HEK293 (cell line): Measurements from ENCODE around the gene NMNAT3.

Experiments used
- CTCF ChIA-PET: fragments of 350-600 bp; formaldehyde crosslinking; extraction: SDS; loops from one replicate; lab custom pipeline; 2021; ENCODE audit warnings: antibody characterized with exemption; lab: Yijun Ruan, JAX
- POLR2A ChIA-PET: fragments of 300-600 bp; formaldehyde crosslinking; extraction: SDS; loops from one replicate; lab custom pipeline; 2020; ENCODE audit warnings: antibody characterized with exemption, inconsistent platforms; lab: Yijun Ruan, JAX
- H3K27ac ChIP-seq: fragments of 200-500 bp; sonication (Bioruptor generic); 2 replicates; pipeline ENCODE4 v1.5.1; 2014; ENCODE audit warnings: low read depth, low read length, control low read depth, inconsistent platforms; ENCODE audit errors: extremely low read depth
- H3K36me3 ChIP-seq, 2 experiments: fragments of 200-500 bp in 1 of 2; sonication (Bioruptor generic) in 1 of 2; 1 replicate in 1 of 2; 2 replicates in 1 of 2; pipeline ENCODE4 v1.5.1; 2014 to 2017; ENCODE audit warnings: inconsistent platforms in 2 of 2, low read length in 2 of 2; ENCODE audit not compliant: control insufficient read depth in 2 of 2, insufficient read depth in 1 of 2
- H3K4me1 ChIP-seq: fragments of 200-500 bp; sonication (Bioruptor generic); 2 replicates; pipeline ENCODE4 v1.5.1; 2014; ENCODE audit warnings: mild to moderate bottlenecking, low read length, inconsistent platforms; ENCODE audit not compliant: control insufficient read depth, insufficient read depth
- H3K4me3 ChIP-seq: 2 replicates; pipeline ENCODE4 v1.5.1; 2011; ENCODE audit warnings: low read depth, mild to moderate bottlenecking, control low read depth, low read length, moderate library complexity
- H3K9me3 ChIP-seq: fragments of 200-500 bp; sonication (Bioruptor generic); 2 replicates; pipeline ENCODE4 v1.5.1; 2014; ENCODE audit warnings: low read depth, low read length, inconsistent platforms; ENCODE audit not compliant: control insufficient read depth, insufficient read depth
- CTCF ChIP-seq: fragments of 450-650 bp; formaldehyde crosslinking; IDR thresholded peaks from 2 replicates; pipeline ENCODE4 v1.5.1; 2016; ENCODE audit warnings: missing biosample characterization, missing genetic modification characterization
- KLF16 ChIP-seq: fragments of 450-650 bp; formaldehyde crosslinking; IDR thresholded peaks from 2 replicates; pipeline ENCODE4 v1.5.1; 2017; ENCODE audit warnings: missing biosample characterization, missing genetic modification characterization
- SCRT2 ChIP-seq: fragments of 450-650 bp; formaldehyde crosslinking; IDR thresholded peaks from 2 replicates; pipeline ENCODE4 v1.5.1; 2016; ENCODE audit warnings: missing biosample characterization, missing genetic modification characterization
- SETDB1 ChIP-seq: IDR thresholded peaks from one replicate; pipeline ENCODE4 v1.6.1; 2017; ENCODE audit warnings: mild to moderate bottlenecking, low read length, moderate library complexity, mixed read lengths; ENCODE audit not compliant: insufficient read length
- TRIM28 ChIP-seq: IDR thresholded peaks from 2 replicates; pipeline ENCODE4 v1.6.1; 2011; ENCODE audit warnings: low read length, control low read depth, borderline replicate concordance
- ZBTB7A ChIP-seq: fragments of 450-650 bp; formaldehyde crosslinking; IDR thresholded peaks from 2 replicates; pipeline ENCODE4 v1.5.1; 2016; ENCODE audit warnings: low read depth, missing biosample characterization, missing genetic modification characterization
- ZNF132 ChIP-seq: fragments of 450-650 bp; formaldehyde crosslinking; IDR thresholded peaks from 2 replicates; pipeline ENCODE4 v1.5.1; 2017; ENCODE audit warnings: missing biosample characterization, missing genetic modification characterization, borderline replicate concordance
- ZNF311 ChIP-seq: fragments of 450-650 bp; formaldehyde crosslinking; IDR thresholded peaks from 2 replicates; pipeline ENCODE4 v1.5.1; 2017; ENCODE audit warnings: missing biosample characterization, missing genetic modification characterization, borderline replicate concordance
- ZNF324 ChIP-seq: fragments of 450-650 bp; formaldehyde crosslinking; IDR thresholded peaks from 2 replicates; pipeline ENCODE4 v1.5.1; 2016; ENCODE audit warnings: missing biosample characterization, missing genetic modification characterization
- ZNF423 ChIP-seq: fragments of 450-650 bp; formaldehyde crosslinking; IDR thresholded peaks from 2 replicates; pipeline ENCODE4 v1.5.1; 2016; ENCODE audit warnings: missing biosample characterization, missing genetic modification characterization
- ZNF48 ChIP-seq: fragments of 450-650 bp; formaldehyde crosslinking; IDR thresholded peaks from 2 replicates; pipeline ENCODE4 v1.5.1; 2016; ENCODE audit warnings: missing biosample characterization, missing genetic modification characterization
- ZNF585B ChIP-seq: fragments of 450-650 bp; formaldehyde crosslinking; IDR thresholded peaks from 2 replicates; pipeline ENCODE4 v1.5.1; 2016; ENCODE audit warnings: missing biosample characterization, missing genetic modification characterization
- ZNF830 ChIP-seq: fragments of 450-650 bp; IDR thresholded peaks from 2 replicates; pipeline ENCODE4 v1.5.0; 2018; ENCODE audit warnings: missing biosample characterization, missing genetic modification characterization, low read depth, mild to moderate bottlenecking, moderate library complexity
- ZSCAN16 ChIP-seq: fragments of 450-650 bp; formaldehyde crosslinking; IDR thresholded peaks from 2 replicates; pipeline ENCODE4 v1.5.1; 2016; ENCODE audit warnings: missing biosample characterization, missing genetic modification characterization
- TF ChIP-seq, protein P1 (sequence below): fragments of 450-650 bp; formaldehyde crosslinking; IDR thresholded peaks from 2 replicates; pipeline ENCODE4 v1.5.1; 2016; ENCODE audit warnings: missing biosample characterization, missing genetic modification characterization
- TF ChIP-seq, protein P2 (sequence below): fragments of 450-650 bp; formaldehyde crosslinking; IDR thresholded peaks from 2 replicates; pipeline ENCODE4 v1.5.1; 2016; ENCODE audit warnings: missing biosample characterization, missing genetic modification characterization
- TF ChIP-seq, protein P3 (sequence below): fragments of 450-650 bp; formaldehyde crosslinking; IDR thresholded peaks from 2 replicates; pipeline ENCODE4 v1.5.1; 2016; ENCODE audit warnings: missing biosample characterization, missing genetic modification characterization

NMNAT3 gene

GRCh38 chr3:139602003-139602402 lies 75.8 kb downstream of the NMNAT3 start:
- Histone ChIP-seq H3K36me3 (no peaks in the 10 kb centered on the region), H3K4me1 (no peaks in the 10 kb centered on the region), H3K9me3 (no peaks in the 10 kb centered on the region), H3K27ac (no peak overlapping the region), H3K4me3 (no peak overlapping the region)
- TF ChIP-seq, protein P1, sequence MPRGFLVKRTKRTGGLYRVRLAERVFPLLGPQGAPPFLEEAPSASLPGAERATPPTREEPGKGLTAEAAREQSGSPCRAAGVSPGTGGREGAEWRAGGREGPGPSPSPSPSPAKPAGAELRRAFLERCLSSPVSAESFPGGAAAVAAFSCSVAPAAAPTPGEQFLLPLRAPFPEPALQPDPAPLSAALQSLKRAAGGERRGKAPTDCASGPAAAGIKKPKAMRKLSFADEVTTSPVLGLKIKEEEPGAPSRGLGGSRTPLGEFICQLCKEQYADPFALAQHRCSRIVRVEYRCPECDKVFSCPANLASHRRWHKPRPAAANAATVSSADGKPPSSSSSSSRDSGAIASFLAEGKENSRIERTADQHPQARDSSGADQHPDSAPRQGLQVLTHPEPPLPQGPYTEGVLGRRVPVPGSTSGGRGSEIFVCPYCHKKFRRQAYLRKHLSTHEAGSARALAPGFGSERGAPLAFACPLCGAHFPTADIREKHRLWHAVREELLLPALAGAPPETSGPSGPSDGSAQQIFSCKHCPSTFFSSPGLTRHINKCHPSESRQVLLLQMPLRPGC (tag by site-specific recombination), result no peak
- TF ChIP-seq KLF16 (tag by site-specific recombination) (no peak), ZSCAN16 (tag by site-specific recombination) (no peak), ZNF423 (tag by site-specific recombination) (no peak), ZNF585B (tag by site-specific recombination) (no peak), CTCF (tag by site-specific recombination) (no peak), ZNF324 (tag by site-specific recombination) (no peak), SCRT2 (tag by site-specific recombination) (no peak), ZNF132 (tag by site-specific recombination) (no peak)
- TF ChIP-seq, protein P2, sequence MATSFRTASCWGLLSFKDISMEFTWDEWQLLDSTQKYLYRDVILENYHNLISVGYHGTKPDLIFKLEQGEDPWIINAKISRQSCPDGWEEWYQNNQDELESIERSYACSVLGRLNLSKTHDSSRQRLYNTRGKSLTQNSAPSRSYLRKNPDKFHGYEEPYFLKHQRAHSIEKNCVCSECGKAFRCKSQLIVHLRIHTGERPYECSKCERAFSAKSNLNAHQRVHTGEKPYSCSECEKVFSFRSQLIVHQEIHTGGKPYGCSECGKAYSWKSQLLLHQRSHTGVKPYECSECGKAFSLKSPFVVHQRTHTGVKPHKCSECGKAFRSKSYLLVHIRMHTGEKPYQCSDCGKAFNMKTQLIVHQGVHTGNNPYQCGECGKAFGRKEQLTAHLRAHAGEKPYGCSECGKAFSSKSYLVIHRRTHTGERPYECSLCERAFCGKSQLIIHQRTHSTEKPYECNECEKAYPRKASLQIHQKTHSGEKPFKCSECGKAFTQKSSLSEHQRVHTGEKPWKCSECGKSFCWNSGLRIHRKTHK (tag by site-specific recombination), result no peak
- ChIA-PET CTCF (no interaction called here), POLR2A (no interaction called here)

DNA sequence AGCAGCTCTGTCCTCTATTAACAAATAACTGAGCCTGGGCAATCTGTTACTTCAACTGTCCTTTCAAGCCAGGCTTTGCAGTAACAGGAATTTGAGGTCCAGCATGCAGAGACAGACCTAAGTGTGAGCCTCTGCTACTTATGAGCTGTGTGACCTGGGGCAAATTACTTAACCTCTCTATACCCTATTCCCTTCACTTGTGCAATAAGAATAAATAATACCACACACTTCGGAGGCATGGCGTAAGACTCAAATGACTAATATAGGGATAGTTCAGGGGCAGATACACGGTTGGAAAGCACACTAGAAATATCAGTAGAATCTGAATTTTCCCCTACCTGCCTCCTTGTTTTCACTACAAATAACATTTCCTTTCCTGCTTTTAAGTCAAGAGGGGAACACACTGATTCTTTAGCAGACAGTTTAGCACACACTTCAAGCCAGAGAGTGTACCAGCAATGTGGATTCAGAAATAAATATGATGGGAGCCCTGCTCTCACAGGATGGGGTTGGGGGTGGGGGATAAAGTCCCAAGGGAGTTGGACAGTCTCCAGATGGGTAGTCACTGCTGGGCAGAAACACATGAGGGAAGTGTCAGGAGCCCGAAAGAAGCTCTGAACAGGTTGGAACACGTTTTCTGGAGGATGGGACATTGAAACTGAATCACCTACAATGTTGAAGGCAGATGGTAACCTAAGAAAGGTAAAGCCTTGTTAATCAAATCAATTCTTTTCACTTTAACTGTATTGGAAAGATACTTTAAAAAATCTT lies 76.4 kb downstream of the NMNAT3 start:
- H3K9me3 ChIP-seq, result no peaks in the 10 kb centered on the region
- H3K4me1 ChIP-seq, result no peaks in the 10 kb centered on the region
- ChIA-PET POLR2A (no interaction called here), CTCF (no interaction called here)
- H3K27ac ChIP-seq, result no peak overlapping the region
- H3K36me3 ChIP-seq, result no peaks in the 10 kb centered on the region
- TF ChIP-seq ZBTB7A (tag by site-specific recombination) (no peak), ZNF830 (tag by site-specific recombination) (no peak), ZNF48 (tag by site-specific recombination) (no peak), SETDB1 (no peak), TRIM28 (no peak), ZNF311 (tag by site-specific recombination) (no peak), CTCF (tag by site-specific recombination) (no peak)
- TF ChIP-seq, protein P3, sequence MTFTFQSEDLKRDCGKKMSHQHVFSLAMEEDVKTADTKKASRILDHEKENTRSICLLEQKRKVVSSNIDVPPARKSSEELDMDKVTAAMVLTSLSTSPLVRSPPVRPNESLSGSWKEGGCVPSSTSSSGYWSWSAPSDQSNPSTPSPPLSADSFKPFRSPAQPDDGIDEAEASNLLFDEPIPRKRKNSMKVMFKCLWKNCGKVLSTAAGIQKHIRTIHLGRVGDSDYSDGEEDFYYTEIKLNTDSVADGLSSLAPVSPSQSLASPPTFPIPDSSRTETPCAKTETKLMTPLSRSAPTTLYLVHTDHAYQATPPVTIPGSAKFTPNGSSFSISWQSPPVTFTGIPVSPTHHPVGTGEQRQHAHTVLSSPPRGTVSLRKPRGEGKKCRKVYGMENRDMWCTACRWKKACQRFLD (tag by site-specific recombination), result no peak
- no peak overlapping the region for H3K4me3 ChIP-seq
